Natural killer cell (primary cell): ENCODE results near the gene LY6G5B. TPM values are rescaled to one million over a fixed set of nuclear protein-coding genes. Genes with fewer than 3 reads are reported as not detected.

Experiments used
- ATAC-seq, 3 donors: fragments of 150-1000 bp in 2 of 3; fragments of 200-7000 bp in 1 of 3; cut with Tn5 transposase; 1 replicate in 1 of 3; 2 replicates in 2 of 3; pipeline ENCODE4 v1.10.0; 2021; ENCODE audit warnings: mild to moderate bottlenecking in 2 of 3, moderate library complexity in 2 of 3
- DNase-seq, 2 donors: peaks; one replicate each; pipeline versions ENCODE4 v3.0.0 to v3.0.0-alpha.2; 2013 to 2021; ENCODE audit warnings: mixed read lengths in 1 of 2
- H3K27ac ChIP-seq: one replicate; pipeline ENCODE4 v1.5.1; 2013; ENCODE audit warnings: mild to moderate bottlenecking, low read length
- H3K27me3 ChIP-seq: one replicate; pipeline ENCODE4 v1.6.1; 2013; ENCODE audit warnings: low read length; ENCODE audit not compliant: control insufficient read depth, insufficient read depth
- H3K36me3 ChIP-seq: one replicate; pipeline ENCODE4 v1.6.1; 2013; ENCODE audit warnings: low read length; ENCODE audit not compliant: control insufficient read depth, insufficient read depth
- H3K4me1 ChIP-seq: one replicate; pipeline ENCODE4 v1.6.1; 2013; ENCODE audit warnings: low read length; ENCODE audit not compliant: control insufficient read depth, insufficient read depth
- H3K4me3 ChIP-seq: one replicate; pipeline ENCODE4 v1.5.1; 2013; ENCODE audit warnings: low read length
- H3K9me3 ChIP-seq: one replicate; pipeline ENCODE4 v1.6.1; 2013; ENCODE audit warnings: low read length; ENCODE audit not compliant: control insufficient read depth, insufficient read depth
- H3K27ac Mint-ChIP-seq, 2 donors: one replicate each; pipeline ENCODE4 v1.8.0; 2022; ENCODE audit warnings: mild to moderate bottlenecking in 2 of 2, mixed read lengths in 2 of 2, moderate library complexity in 1 of 2
- H3K27me3 Mint-ChIP-seq, 2 donors: one replicate each; pipeline ENCODE4 v1.8.0; 2022; ENCODE audit warnings: low read depth in 2 of 2, mixed read lengths in 2 of 2
- H3K36me3 Mint-ChIP-seq: one replicate; pipeline ENCODE4 v1.8.0; 2022; ENCODE audit warnings: mixed read lengths
- H3K4me1 Mint-ChIP-seq, 2 donors: one replicate each; pipeline ENCODE4 v1.8.0; 2022; ENCODE audit warnings: mixed read lengths in 2 of 2
- H3K4me3 Mint-ChIP-seq: one replicate; pipeline ENCODE4 v1.8.0; 2022; ENCODE audit warnings: mild to moderate bottlenecking, moderate library complexity, mixed read lengths
- H3K9me3 Mint-ChIP-seq, 2 donors: one replicate each; pipeline ENCODE4 v1.8.0; 2022; ENCODE audit warnings: mixed read lengths in 2 of 2
- CTCF ChIP-seq: fragments of 200-600 bp; IDR thresholded peaks from one replicate; pipeline ENCODE4 v1.8.0; 2022; ENCODE audit warnings: antibody characterized with exemption
- WGBS: methylation state at CpG from one replicate; pipeline ENCODE4 v1.1.7; 2013; ENCODE audit warnings: missing lambda C conversion rate; ENCODE audit not compliant: insufficient coverage; 5-methylcytosine and 5-hydroxymethylcytosine counted together
- intact Hi-C: fragments of 100-400 bp; cut with micrococcal nuclease; formaldehyde crosslinking; loops from one replicate; pipeline ENCODE4 v1.14.2; 2022
- total RNA-seq, 4 donors: library from RNA; stranded (reverse); fragments of 120-200 nt in 1 of 4; gene quantifications; one replicate each; pipeline versions ENCODE4 v1.2.3 to v1.2.4, GENCODE V29; 2013 to 2022

Gene LY6G5B
- total RNA-seq, 3 donors from 2014 or later (not counting 1 experiment from before 2014, with no cell fraction given) = 39.9 to 50.0 (median 46.0) TPM

DNA sequence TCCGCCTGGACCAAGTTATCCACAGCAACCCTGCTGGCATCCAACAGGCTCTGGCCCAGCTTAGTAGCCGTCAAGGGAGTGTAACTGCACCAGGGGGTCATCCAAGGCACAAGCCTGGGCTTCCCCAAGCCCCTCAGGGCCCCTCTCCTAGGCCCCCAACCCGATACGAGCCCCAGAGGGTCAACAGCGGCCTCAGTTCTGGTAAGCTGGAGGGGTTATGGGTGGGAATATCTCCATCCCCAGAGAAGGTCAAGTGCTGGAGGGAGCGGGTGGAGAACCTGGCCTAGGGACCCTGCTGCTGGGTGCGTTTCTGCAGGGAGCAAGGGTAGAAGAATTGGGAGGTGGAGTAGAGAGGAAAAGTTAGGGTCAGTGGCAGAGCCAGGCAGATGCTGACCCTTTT lies 36.3 kb upstream of the LY6G5B start:
- no peak overlapping the region for H3K4me3 ChIP-seq
- H3K36me3 Mint-ChIP-seq = no peaks in the 10 kb centered on the region
- H3K9me3 ChIP-seq = no peaks in the 10 kb centered on the region
- H3K27me3 ChIP-seq = no peaks in the 10 kb centered on the region
- ATAC-seq (no peak), DNase-seq (no peak)
- no peak overlapping the region for H3K27ac ChIP-seq
- H3K27ac Mint-ChIP-seq = peak overlapping the region in 1 of 2 donors; percentile 76
- no peaks in the 10 kb centered on the region for H3K4me1 ChIP-seq
- H3K4me1 Mint-ChIP-seq = peaks cover 0 to 20% of the 10 kb centered on the region in 2 donors
- no peak for TF ChIP-seq CTCF
- no peaks in the 10 kb centered on the region for H3K9me3 Mint-ChIP-seq
- H3K27me3 Mint-ChIP-seq = no peaks in the 10 kb centered on the region
- intact Hi-C loops = no loop called here
- H3K36me3 ChIP-seq = peaks cover 93% of the 10 kb centered on the region
- 97% methylated on average over 7 of the region's 7 CpGs for WGBS
- no peak overlapping the region for H3K4me3 Mint-ChIP-seq

- no peaks in the 10 kb centered on the region for H3K27me3 Mint-ChIP-seq
- no peaks in the 10 kb centered on the region for H3K36me3 Mint-ChIP-seq
- peak overlapping the region in 1 of 2 donors; percentile 76 for H3K27ac Mint-ChIP-seq
- intact Hi-C loops = no loop called here
- H3K4me1 Mint-ChIP-seq = peaks cover 0 to 20% of the 10 kb centered on the region in 2 donors
- H3K9me3 ChIP-seq = no peaks in the 10 kb centered on the region
- H3K36me3 ChIP-seq = peaks cover 93% of the 10 kb centered on the region
- TF ChIP-seq CTCF = no peak
- no peaks in the 10 kb centered on the region for H3K4me1 ChIP-seq
- H3K27me3 ChIP-seq = no peaks in the 10 kb centered on the region
- no peak overlapping the region for H3K4me3 Mint-ChIP-seq
- H3K4me3 ChIP-seq = no peak overlapping the region
- DNase-seq (no peak), ATAC-seq (no peak)
- 84% methylated on average over 3 of the region's 3 CpGs for WGBS
- H3K9me3 Mint-ChIP-seq = no peaks in the 10 kb centered on the region
- no peak overlapping the region for H3K27ac ChIP-seq
Observed at GRCh38 chr6:31634131-31634530, 35.6 kb upstream of the LY6G5B start.

- no peak for ATAC-seq
- Histone ChIP-seq H3K36me3 (peaks cover 95% of the 10 kb centered on the region), H3K4me3 (no peak overlapping the region), H3K27me3 (no peaks in the 10 kb centered on the region), H3K4me1 (no peaks in the 10 kb centered on the region), H3K27ac (no peak overlapping the region), H3K9me3 (no peaks in the 10 kb centered on the region)
- intact Hi-C loops = no loop called here
- TF ChIP-seq CTCF = no peak
- Mint-ChIP-seq H3K4me3 (peak overlapping the region; percentile 25), H3K9me3 (no peaks in the 10 kb centered on the region), H3K4me1 (peaks cover 0 to 20% of the 10 kb centered on the region in 2 donors), H3K27me3 (no peaks in the 10 kb centered on the region), H3K36me3 (no peaks in the 10 kb centered on the region), H3K27ac (peak overlapping the region; percentile 23 to 70)
- WGBS = 84% methylated on average over 11 of the region's 11 CpGs
- DNase-seq = no peak
Observed at GRCh38 chr6:31634969-31635575, 34.7 kb upstream of the LY6G5B start.
